Naive thymus-derived CD4-positive, alpha-beta T cell (primary cell): ENCODE data around the gene GRIA1. TPM values are rescaled to one million over a fixed set of nuclear protein-coding genes. Genes with fewer than 3 reads are reported as not detected.

ENCODE experiments used
- ATAC-seq: fragments of 150-1000 bp; cut with Tn5 transposase; 2 replicates; pipeline ENCODE4 v1.10.0; 2021; ENCODE audit warnings: mild to moderate bottlenecking, moderate library complexity
- CTCF ChIA-PET: fragments of 350-600 bp; sonication (Branson Sonifier 250); formaldehyde crosslinking; loops from one replicate; lab custom pipeline; 2021; ENCODE audit warnings: antibody characterized with exemption; lab: Charles Lee
- POLR2A ChIA-PET: fragments of 350-600 bp; sonication (Branson Sonifier 250); formaldehyde crosslinking; loops from one replicate; lab custom pipeline; 2021; ENCODE audit warnings: antibody characterized with exemption, inconsistent platforms; lab: Charles Lee
- DNase-seq, 9 donors: peaks; one replicate each; pipeline versions ENCODE4 v3.0.0 to v3.0.0-alpha.2; 2020 to 2022; ENCODE audit warnings: mixed read lengths in 1 of 9
- H3K27ac ChIP-seq: one replicate; pipeline ENCODE4 v1.7.0; 2013; ENCODE audit warnings: mild to moderate bottlenecking, low read depth, low read length, moderate library complexity
- H3K27me3 ChIP-seq, 2 donors: one replicate each; pipeline ENCODE4 v1.7.0; 2013; ENCODE audit warnings: low read length in 2 of 2, mild to moderate bottlenecking in 2 of 2, moderate library complexity in 2 of 2; ENCODE audit not compliant: control insufficient read depth in 2 of 2, insufficient read depth in 2 of 2
- H3K36me3 ChIP-seq, 3 experiments: 1 replicate in 2 of 3; 2 replicates in 1 of 3; pipeline ENCODE4 v1.7.0; 2013; ENCODE audit warnings: low read length in 3 of 3, mild to moderate bottlenecking in 3 of 3, moderate library complexity in 1 of 3; ENCODE audit not compliant: insufficient read depth in 3 of 3, control insufficient read depth in 2 of 3
- H3K4me1 ChIP-seq, 2 donors: one replicate each; pipeline ENCODE4 v1.7.0; 2013; ENCODE audit warnings: low read length in 2 of 2, mild to moderate bottlenecking in 2 of 2, moderate library complexity in 1 of 2; ENCODE audit not compliant: control insufficient read depth in 2 of 2, insufficient read depth in 2 of 2
- H3K4me3 ChIP-seq: 2 replicates; pipeline ENCODE4 v1.7.0; 2013; ENCODE audit warnings: mild to moderate bottlenecking, low read length
- H3K9me3 ChIP-seq, 3 experiments: 1 replicate in 2 of 3; 2 replicates in 1 of 3; pipeline ENCODE4 v1.7.0; 2013; ENCODE audit warnings: low read length in 3 of 3; ENCODE audit not compliant: control insufficient read depth in 2 of 3
- H3K27ac Mint-ChIP-seq, 9 donors: one replicate each; pipeline ENCODE4 v1.8.0; 2020 to 2022; ENCODE audit warnings: mixed read lengths in 9 of 9, mild to moderate bottlenecking in 8 of 9, moderate library complexity in 5 of 9, inconsistent platforms in 2 of 9
- H3K27me3 Mint-ChIP-seq, 5 donors: one replicate each; pipeline ENCODE4 v1.8.0; 2021 to 2022; ENCODE audit warnings: mixed read lengths in 5 of 5, mild to moderate bottlenecking in 1 of 5
- H3K36me3 Mint-ChIP-seq, 5 donors: one replicate each; pipeline ENCODE4 v1.8.0; 2020 to 2022; ENCODE audit warnings: mixed read lengths in 5 of 5, mild to moderate bottlenecking in 3 of 5, inconsistent platforms in 1 of 5
- H3K4me1 Mint-ChIP-seq, 7 donors: one replicate each; pipeline ENCODE4 v1.8.0; 2020 to 2022; ENCODE audit warnings: mixed read lengths in 7 of 7, mild to moderate bottlenecking in 3 of 7, inconsistent platforms in 1 of 7
- H3K4me3 Mint-ChIP-seq, 10 donors: one replicate each; pipeline ENCODE4 v1.8.0; 2020 to 2022; ENCODE audit warnings: mild to moderate bottlenecking in 10 of 10, mixed read lengths in 10 of 10, moderate library complexity in 6 of 10, inconsistent platforms in 2 of 10
- H3K9me3 Mint-ChIP-seq, 11 donors: one replicate each; pipeline ENCODE4 v1.8.0; 2020 to 2022; ENCODE audit warnings: mixed read lengths in 11 of 11, mild to moderate bottlenecking in 4 of 11, inconsistent platforms in 1 of 11, moderate library complexity in 1 of 11
- intact Hi-C, 2 donors: fragments of 100-400 bp; cut with micrococcal nuclease; formaldehyde crosslinking; loops; one replicate each; pipeline ENCODE4 v1.15.1; 2023
- polyA plus RNA-seq, 2 donors: library from polyadenylated mRNA; unstranded; fragments of 300-500 nt; fragmentation: Illumina TruSeq; gene quantifications; one replicate each; pipeline ENCODE4 v1.2.3, GENCODE V29; 2021
- total RNA-seq, 6 experiments: library from RNA in 5 of 6; stranded (reverse) in 5 of 6; gene quantifications; 1 replicate in 5 of 6; 2 replicates in 1 of 6; pipeline ENCODE4 v1.2.3 and lab custom pipeline; 2021 to 2026

Gene GRIA1
- total and polyA plus RNA-seq, 7 experiments from 2014 or later = not detected

- Histone ChIP-seq H3K9me3 (no peaks in the 10 kb centered on the region), H3K36me3 (no peaks in the 10 kb centered on the region), H3K4me3 (no peak overlapping the region), H3K27ac (no peak overlapping the region), H3K4me1 (no peaks in the 10 kb centered on the region), H3K27me3 (no peaks in the 10 kb centered on the region)
- POLR2A ChIA-PET = no interaction called here
- intact Hi-C loops = no loop called here
- CTCF ChIA-PET = no interaction called here
- Mint-ChIP-seq H3K4me1 (no peaks in the 10 kb centered on the region), H3K4me3 (no peak overlapping the region), H3K27ac (no peak overlapping the region), H3K27me3 (peaks cover 0 to 16% (median 7%) of the 10 kb centered on the region in 5 donors), H3K36me3 (peaks cover 0 to 7% (median 0%) of the 10 kb centered on the region in 5 donors), H3K9me3 (peaks cover 0 to 22% (median 5%) of the 10 kb centered on the region in 11 donors)
- ATAC-seq (no peak), DNase-seq (no peak)
Observed at GRCh38 chr5:153752890-153753289, 262.4 kb downstream of the GRIA1 start.

GRCh38 chr5:153753645-153754432 is 263.4 kb downstream of the GRIA1 start:
- H3K27ac Mint-ChIP-seq = no peak overlapping the region
- Histone ChIP-seq H3K9me3 (no peaks in the 10 kb centered on the region), H3K36me3 (no peaks in the 10 kb centered on the region), H3K4me3 (no peak overlapping the region), H3K4me1 (no peaks in the 10 kb centered on the region), H3K27me3 (no peaks in the 10 kb centered on the region), H3K27ac (no peak overlapping the region)
- ChIA-PET POLR2A (no interaction called here), CTCF (no interaction called here)
- ATAC-seq (no peak), DNase-seq (no peak)
- H3K4me3 Mint-ChIP-seq = no peak overlapping the region
- peaks cover 0 to 16% (median 7%) of the 10 kb centered on the region in 5 donors for H3K27me3 Mint-ChIP-seq
- intact Hi-C loops = no loop called here
- H3K9me3 Mint-ChIP-seq = peaks cover 0 to 22% (median 5%) of the 10 kb centered on the region in 11 donors
- peaks cover 0 to 7% (median 0%) of the 10 kb centered on the region in 5 donors for H3K36me3 Mint-ChIP-seq
- H3K4me1 Mint-ChIP-seq = no peaks in the 10 kb centered on the region

DNA sequence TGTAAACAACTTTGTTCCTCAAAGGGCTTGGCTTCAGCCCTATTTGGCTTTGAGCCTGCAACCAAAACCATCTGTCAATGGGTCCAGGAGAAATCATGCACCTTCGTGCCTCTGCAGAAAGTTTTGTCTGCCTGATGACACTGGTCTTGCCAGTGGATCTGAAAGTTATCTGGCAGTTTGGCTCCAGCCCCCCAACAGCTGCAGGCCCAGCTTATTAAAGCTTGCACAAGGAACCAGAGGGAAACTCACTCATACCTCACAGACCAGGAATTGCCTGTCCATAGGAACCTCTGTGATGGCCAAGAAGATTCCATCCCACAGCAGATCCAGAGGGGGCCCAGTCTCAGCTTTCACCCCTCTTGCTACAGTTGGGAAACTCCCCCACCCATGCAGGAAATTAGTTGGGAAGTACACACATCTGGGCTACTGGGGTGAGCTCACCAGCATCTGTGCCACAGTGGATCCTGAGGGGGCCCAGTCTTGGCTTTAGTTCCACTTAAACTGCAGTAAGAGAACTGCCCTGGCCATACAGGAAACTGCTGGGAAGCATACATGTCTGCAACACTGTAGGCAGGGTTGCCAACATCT is 265.5 kb downstream of the GRIA1 start:
- H3K27ac Mint-ChIP-seq = no peak overlapping the region
- ATAC-seq = no peak
- Histone ChIP-seq H3K4me1 (no peaks in the 10 kb centered on the region), H3K4me3 (no peak overlapping the region), H3K27me3 (no peaks in the 10 kb centered on the region), H3K27ac (no peak overlapping the region), H3K36me3 (no peaks in the 10 kb centered on the region), H3K9me3 (no peaks in the 10 kb centered on the region)
- H3K9me3 Mint-ChIP-seq = peaks cover 0 to 22% (median 8%) of the 10 kb centered on the region in 11 donors
- ChIA-PET POLR2A (no interaction called here), CTCF (no interaction called here)
- no peak overlapping the region for H3K4me3 Mint-ChIP-seq
- intact Hi-C loops = no loop called here
- peaks cover 0 to 12% (median 7%) of the 10 kb centered on the region in 5 donors for H3K27me3 Mint-ChIP-seq
- peaks cover 0 to 7% (median 0%) of the 10 kb centered on the region in 5 donors for H3K36me3 Mint-ChIP-seq
- no peak for DNase-seq
- no peaks in the 10 kb centered on the region for H3K4me1 Mint-ChIP-seq

DNA sequence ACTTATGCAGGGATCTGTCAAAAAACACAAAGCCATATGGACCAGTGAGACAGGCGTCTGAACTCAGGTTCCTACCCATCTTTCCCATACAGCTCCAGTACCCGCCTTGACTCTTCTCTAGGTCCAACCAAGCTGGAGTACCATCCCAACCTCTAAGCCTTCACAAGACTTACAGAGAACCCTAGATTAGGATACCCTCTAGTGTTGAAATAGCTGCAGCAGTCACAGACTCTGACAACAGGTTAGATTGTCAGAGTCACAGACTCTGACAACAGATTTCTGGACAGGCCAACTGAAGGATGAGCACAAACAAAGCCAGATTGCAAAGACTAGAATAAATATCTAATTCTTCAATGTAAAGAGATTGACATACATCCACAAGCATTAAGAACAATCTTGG is 266.1 kb downstream of the GRIA1 start:
- Mint-ChIP-seq H3K4me3 (no peak overlapping the region), H3K27ac (no peak overlapping the region), H3K4me1 (no peaks in the 10 kb centered on the region), H3K9me3 (peaks cover 0 to 22% (median 8%) of the 10 kb centered on the region in 11 donors), H3K27me3 (peaks cover 0 to 12% (median 7%) of the 10 kb centered on the region in 5 donors), H3K36me3 (peaks cover 0 to 7% (median 0%) of the 10 kb centered on the region in 5 donors)
- Histone ChIP-seq H3K27me3 (no peaks in the 10 kb centered on the region), H3K4me1 (no peaks in the 10 kb centered on the region), H3K36me3 (no peaks in the 10 kb centered on the region), H3K27ac (no peak overlapping the region), H3K9me3 (no peaks in the 10 kb centered on the region), H3K4me3 (no peak overlapping the region)
- ChIA-PET CTCF (no interaction called here), POLR2A (no interaction called here)
- ATAC-seq (no peak), DNase-seq (no peak)
- intact Hi-C loops = no loop called here

GRCh38 chr5:153765987-153766386 is 275.5 kb downstream of the GRIA1 start:
- H3K9me3 Mint-ChIP-seq = peaks cover 0 to 9% (median 1%) of the 10 kb centered on the region in 11 donors
- no peak overlapping the region for H3K4me3 Mint-ChIP-seq
- H3K36me3 ChIP-seq = no peaks in the 10 kb centered on the region
- H3K27me3 ChIP-seq = no peaks in the 10 kb centered on the region
- no peaks in the 10 kb centered on the region for H3K36me3 Mint-ChIP-seq
- H3K4me3 ChIP-seq = no peak overlapping the region
- H3K27ac Mint-ChIP-seq = no peak overlapping the region
- intact Hi-C loops = no loop called here
- H3K9me3 ChIP-seq = no peaks in the 10 kb centered on the region
- DNase-seq (no peak), ATAC-seq (no peak)
- peaks cover 0 to 6% (median 1%) of the 10 kb centered on the region in 5 donors for H3K27me3 Mint-ChIP-seq
- ChIA-PET POLR2A (no interaction called here), CTCF (no interaction called here)
- H3K27ac ChIP-seq = no peak overlapping the region
- no peaks in the 10 kb centered on the region for H3K4me1 Mint-ChIP-seq
- H3K4me1 ChIP-seq = no peaks in the 10 kb centered on the region

DNA sequence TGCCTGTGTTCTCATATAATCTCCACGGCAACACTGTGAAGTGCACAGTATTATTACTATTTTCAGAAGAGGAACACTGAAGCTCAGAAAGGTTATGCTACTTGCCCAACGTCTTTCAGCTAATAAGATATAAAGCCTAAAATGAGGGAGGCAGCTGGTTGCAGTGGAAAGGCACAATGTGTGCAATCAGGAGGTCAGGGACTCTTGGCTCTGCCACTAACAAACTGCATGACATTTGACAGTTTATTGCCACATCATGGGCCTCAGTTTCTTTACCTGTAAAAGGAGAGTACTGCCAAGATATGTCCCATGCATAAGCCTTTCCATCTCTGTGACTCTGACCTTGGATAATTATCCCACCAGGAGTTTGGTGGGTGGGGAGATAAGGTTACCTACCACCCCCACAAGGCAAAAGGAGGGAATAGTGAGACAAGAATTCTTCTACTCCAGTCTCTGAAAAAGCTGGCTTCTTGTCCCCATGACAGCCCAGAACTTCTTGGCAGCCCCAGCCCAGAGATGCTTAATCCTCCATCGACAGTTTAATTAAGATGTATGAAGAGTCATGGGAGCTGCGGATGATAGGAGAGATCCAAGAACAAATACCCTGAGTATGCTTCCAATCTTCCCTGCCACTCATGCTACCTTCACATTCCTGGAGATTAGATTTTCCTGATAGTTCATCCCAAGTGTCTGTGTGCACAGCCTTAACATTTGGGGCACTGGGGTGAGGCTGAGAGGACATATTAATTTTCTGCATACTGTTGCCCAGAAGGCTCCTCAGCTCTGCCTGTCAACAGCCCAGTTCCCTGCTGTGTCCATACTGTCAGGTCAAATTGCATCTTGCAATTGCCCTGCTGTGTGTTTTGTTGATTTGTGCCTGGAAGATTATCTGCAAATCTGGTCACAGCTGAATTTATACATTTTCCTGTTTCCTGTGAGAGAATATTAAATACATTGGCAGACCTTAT is 277.0 kb downstream of the GRIA1 start:
- no peaks in the 10 kb centered on the region for H3K36me3 ChIP-seq

More for the DNA sequence above, 277.0 kb downstream of the GRIA1 start:
- peaks cover 0 to 8% (median 2%) of the 10 kb centered on the region in 11 donors for H3K9me3 Mint-ChIP-seq
- H3K27me3 Mint-ChIP-seq = peaks cover 0 to 6% (median 3%) of the 10 kb centered on the region in 5 donors
- ATAC-seq (no peak), DNase-seq (no peak)
- H3K4me1 ChIP-seq = no peaks in the 10 kb centered on the region
- H3K9me3 ChIP-seq = no peaks in the 10 kb centered on the region
- H3K27me3 ChIP-seq = no peaks in the 10 kb centered on the region
- POLR2A ChIA-PET = no interaction called here
- intact Hi-C loops = no loop called here
- no peak overlapping the region for H3K27ac ChIP-seq
- H3K27ac Mint-ChIP-seq = no peak overlapping the region
- no peak overlapping the region for H3K4me3 ChIP-seq
- no peaks in the 10 kb centered on the region for H3K4me1 Mint-ChIP-seq
- H3K36me3 Mint-ChIP-seq = no peaks in the 10 kb centered on the region
- CTCF ChIA-PET = no interaction called here
- no peak overlapping the region for H3K4me3 Mint-ChIP-seq
